HEK293 (cell line): ENCODE measurements around the gene NKD1.

ENCODE experiments used
- EGR2 ChIP-seq: fragments of 450-650 bp; formaldehyde crosslinking; IDR thresholded peaks from 2 replicates; pipeline ENCODE4 v1.5.1; 2016; ENCODE audit warnings: low read depth, missing biosample characterization, missing genetic modification characterization
- FEZF1 ChIP-seq: fragments of 450-650 bp; formaldehyde crosslinking; IDR thresholded peaks from 2 replicates; pipeline ENCODE4 v1.5.1; 2016; ENCODE audit warnings: missing biosample characterization, missing genetic modification characterization
- SP2 ChIP-seq: fragments of 450-650 bp; formaldehyde crosslinking; IDR thresholded peaks from 2 replicates; pipeline ENCODE4 v1.5.1; 2016; ENCODE audit warnings: missing biosample characterization, missing genetic modification characterization
- ZBTB49 ChIP-seq: fragments of 450-650 bp; formaldehyde crosslinking; IDR thresholded peaks from 2 replicates; pipeline ENCODE4 v1.5.1; 2016; ENCODE audit warnings: missing biosample characterization, missing genetic modification characterization, low read depth
- ZBTB6 ChIP-seq: fragments of 450-650 bp; formaldehyde crosslinking; IDR thresholded peaks from 2 replicates; pipeline ENCODE4 v1.5.1; 2017; ENCODE audit warnings: missing biosample characterization, missing genetic modification characterization
- ZNF157 ChIP-seq: fragments of 450-650 bp; formaldehyde crosslinking; IDR thresholded peaks from 2 replicates; pipeline ENCODE4 v1.5.1; 2016; ENCODE audit warnings: missing biosample characterization, missing genetic modification characterization
- ZNF16 ChIP-seq: fragments of 450-650 bp; formaldehyde crosslinking; IDR thresholded peaks from 2 replicates; pipeline ENCODE4 v1.5.1; 2016; ENCODE audit warnings: low read depth, missing biosample characterization, missing genetic modification characterization
- ZNF23 ChIP-seq: fragments of 450-650 bp; formaldehyde crosslinking; IDR thresholded peaks from 2 replicates; pipeline ENCODE4 v1.5.1; 2016; ENCODE audit warnings: missing biosample characterization, missing genetic modification characterization, borderline replicate concordance
- ZNF280C ChIP-seq: fragments of 450-650 bp; formaldehyde crosslinking; IDR thresholded peaks from 2 replicates; pipeline ENCODE4 v1.5.1; 2016; ENCODE audit warnings: missing biosample characterization, missing genetic modification characterization
- ZNF398 ChIP-seq: fragments of 450-650 bp; formaldehyde crosslinking; IDR thresholded peaks from 2 replicates; pipeline ENCODE4 v1.5.1; 2017; ENCODE audit warnings: missing biosample characterization, missing genetic modification characterization
- ZNF449 ChIP-seq: fragments of 450-650 bp; formaldehyde crosslinking; IDR thresholded peaks from 2 replicates; pipeline ENCODE4 v1.5.1; 2017; ENCODE audit warnings: missing biosample characterization, mild to moderate bottlenecking, missing genetic modification characterization, moderate library complexity
- ZNF518A ChIP-seq: fragments of 450-650 bp; formaldehyde crosslinking; conservative IDR thresholded peaks from 2 replicates; pipeline ENCODE4 v1.5.1; 2016; ENCODE audit warnings: low read depth, missing biosample characterization, missing genetic modification characterization
- ZNF555 ChIP-seq: fragments of 450-650 bp; formaldehyde crosslinking; conservative IDR thresholded peaks from 2 replicates; pipeline ENCODE4 v1.5.1; 2017; ENCODE audit warnings: missing biosample characterization, mild to moderate bottlenecking, missing genetic modification characterization, inconsistent platforms
- ZNF600 ChIP-seq: fragments of 450-650 bp; formaldehyde crosslinking; IDR thresholded peaks from 2 replicates; pipeline ENCODE4 v1.5.1; 2016; ENCODE audit warnings: missing biosample characterization, missing genetic modification characterization
- ZNF645 ChIP-seq: fragments of 450-650 bp; formaldehyde crosslinking; IDR thresholded peaks from 2 replicates; pipeline ENCODE4; 2016; ENCODE audit warnings: missing biosample characterization, missing genetic modification characterization
- ZNF776 ChIP-seq: fragments of 450-650 bp; formaldehyde crosslinking; IDR thresholded peaks from 2 replicates; pipeline ENCODE4 v1.5.0; 2017; ENCODE audit warnings: missing biosample characterization, missing genetic modification characterization, borderline replicate concordance
- ZNF777 ChIP-seq: fragments of 450-650 bp; formaldehyde crosslinking; IDR thresholded peaks from 2 replicates; pipeline ENCODE4 v1.5.1; 2017; ENCODE audit warnings: missing biosample characterization, missing genetic modification characterization, borderline replicate concordance
- ZNF785 ChIP-seq: fragments of 450-650 bp; formaldehyde crosslinking; IDR thresholded peaks from 2 replicates; pipeline ENCODE4 v1.5.1; 2016; ENCODE audit warnings: missing biosample characterization, missing genetic modification characterization
- ZNF791 ChIP-seq: fragments of 450-650 bp; formaldehyde crosslinking; IDR thresholded peaks from 2 replicates; pipeline ENCODE4 v1.5.1; 2016; ENCODE audit warnings: missing biosample characterization, missing genetic modification characterization
- ZNF830 ChIP-seq: fragments of 450-650 bp; IDR thresholded peaks from 2 replicates; pipeline ENCODE4 v1.5.0; 2018; ENCODE audit warnings: missing biosample characterization, missing genetic modification characterization, low read depth, mild to moderate bottlenecking, moderate library complexity
- ZNF843 ChIP-seq: fragments of 450-650 bp; formaldehyde crosslinking; IDR thresholded peaks from 2 replicates; pipeline ENCODE4 v1.5.1; 2016; ENCODE audit warnings: missing biosample characterization, missing genetic modification characterization
- ZXDB ChIP-seq: fragments of 450-650 bp; formaldehyde crosslinking; IDR thresholded peaks from 2 replicates; pipeline ENCODE4 v1.5.1; 2016; ENCODE audit warnings: missing biosample characterization, missing genetic modification characterization

The NKD1 gene

GRCh38 chr16:50692999-50693781 is 145.0 kb downstream of the NKD1 start, which contains the start of gene NOD2 (continued):
- TF ChIP-seq ZBTB49: no peak
- TF ChIP-seq ZNF785 (tag by site-specific recombination): no peak
- TF ChIP-seq FEZF1 (tag by site-specific recombination): no peak
- TF ChIP-seq ZNF449 (tag by site-specific recombination): no peak
- TF ChIP-seq ZNF157 (tag by site-specific recombination): 0 out of 2 replicates have a peak, but pooled peaks have one; percentile 27
- TF ChIP-seq ZBTB6 (tag by site-specific recombination): no peak; the same call in 1 of the 2 replicates
- no peak for TF ChIP-seq ZNF555 (tag by site-specific recombination)
- no peak for TF ChIP-seq SP2
- TF ChIP-seq ZNF398 (tag by site-specific recombination): peak; percentile 72
- no peak for TF ChIP-seq ZNF645 (tag by site-specific recombination)
- no peak for TF ChIP-seq ZNF830 (tag by site-specific recombination)
- no peak for TF ChIP-seq ZNF518A
- TF ChIP-seq ZNF791 (tag by site-specific recombination): peak; percentile 8; the same call in 1 of the 2 replicates
- TF ChIP-seq ZNF843 (tag by site-specific recombination): no peak
- TF ChIP-seq ZNF16 (tag by site-specific recombination): no peak
- no peak for TF ChIP-seq ZNF280C (tag by site-specific recombination)
- TF ChIP-seq ZXDB: no peak
- no peak for TF ChIP-seq ZNF600 (tag by site-specific recombination)
- 0 out of 2 replicates have a peak, but pooled peaks have one; percentile 1 for TF ChIP-seq ZNF23 (tag by site-specific recombination)
- 0 out of 2 replicates have a peak, but pooled peaks have one; percentile 51 for TF ChIP-seq ZNF777 (tag by site-specific recombination)
- no peak for TF ChIP-seq ZNF776 (tag by site-specific recombination)
- peak; percentile 56; the same call in 1 of the 2 replicates for TF ChIP-seq EGR2
